ENCODE measurements around the gene ZNF484.
"Not testable (repeated sequence)": the region's sequence is repeated elsewhere in the genome, so short reads cannot be mapped to it uniquely, and the experiment has no call there.

Gene ZNF484

DNA sequence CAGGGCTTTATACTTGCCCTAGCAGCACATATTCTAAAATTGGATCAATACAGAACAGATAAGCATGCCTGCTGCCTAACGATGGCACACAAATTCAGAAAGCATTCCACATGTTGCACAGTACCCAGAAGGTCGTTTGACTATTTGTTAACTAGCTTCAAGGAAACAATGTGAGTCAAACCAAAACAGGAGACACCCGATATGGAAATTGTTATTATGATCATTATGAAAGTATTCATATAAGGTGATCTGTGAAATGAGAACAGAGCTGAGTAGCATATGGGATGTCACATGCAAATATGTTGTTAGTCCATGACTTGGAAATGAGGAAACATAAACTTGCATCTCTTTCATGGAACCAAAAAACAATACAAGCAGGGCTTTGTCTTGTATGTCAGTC, 56.9 kb downstream of the ZNF484 start:
- H3K4me3 ChIP-seq (ENCODE audit: control insufficient read depth, low read depth, low read length): no peak overlapping the region
- no peak for DNase-seq (ENCODE audit: low read depth)

DNA sequence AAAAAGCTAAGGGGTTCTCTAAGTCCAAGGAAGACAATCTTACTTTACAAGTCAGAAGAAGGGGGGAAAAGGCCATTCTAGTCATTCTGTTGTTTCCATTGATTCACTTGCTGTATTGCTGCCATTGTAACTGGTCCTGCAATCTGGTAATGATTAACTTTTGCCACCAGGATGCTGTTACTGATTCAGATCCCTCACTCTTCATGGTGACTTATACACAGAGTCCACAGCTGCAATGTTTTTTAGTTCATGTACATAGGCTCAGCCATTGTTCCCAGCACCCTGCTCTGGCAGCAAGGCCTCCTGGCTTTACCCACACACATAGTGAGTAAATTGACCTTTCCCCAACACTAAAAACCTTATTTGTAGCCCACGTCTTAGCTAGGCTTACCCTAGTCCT, 57.9 kb downstream of the ZNF484 start:
- H3K4me3 ChIP-seq (ENCODE audit: control insufficient read depth, low read depth, low read length): not testable (repeated sequence)
- DNase-seq (ENCODE audit: low read depth): peak; percentile 52

More for the DNA sequence above, 56.9 kb downstream of the ZNF484 start:
- TF ChIP-seq, protein P1, sequence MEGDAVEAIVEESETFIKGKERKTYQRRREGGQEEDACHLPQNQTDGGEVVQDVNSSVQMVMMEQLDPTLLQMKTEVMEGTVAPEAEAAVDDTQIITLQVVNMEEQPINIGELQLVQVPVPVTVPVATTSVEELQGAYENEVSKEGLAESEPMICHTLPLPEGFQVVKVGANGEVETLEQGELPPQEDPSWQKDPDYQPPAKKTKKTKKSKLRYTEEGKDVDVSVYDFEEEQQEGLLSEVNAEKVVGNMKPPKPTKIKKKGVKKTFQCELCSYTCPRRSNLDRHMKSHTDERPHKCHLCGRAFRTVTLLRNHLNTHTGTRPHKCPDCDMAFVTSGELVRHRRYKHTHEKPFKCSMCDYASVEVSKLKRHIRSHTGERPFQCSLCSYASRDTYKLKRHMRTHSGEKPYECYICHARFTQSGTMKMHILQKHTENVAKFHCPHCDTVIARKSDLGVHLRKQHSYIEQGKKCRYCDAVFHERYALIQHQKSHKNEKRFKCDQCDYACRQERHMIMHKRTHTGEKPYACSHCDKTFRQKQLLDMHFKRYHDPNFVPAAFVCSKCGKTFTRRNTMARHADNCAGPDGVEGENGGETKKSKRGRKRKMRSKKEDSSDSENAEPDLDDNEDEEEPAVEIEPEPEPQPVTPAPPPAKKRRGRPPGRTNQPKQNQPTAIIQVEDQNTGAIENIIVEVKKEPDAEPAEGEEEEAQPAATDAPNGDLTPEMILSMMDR (conservative IDR thresholded peaks at IDR 0.05; ENCODE audit: control insufficient read depth, insufficient read depth, low read depth, low read length): no peak

DNA sequence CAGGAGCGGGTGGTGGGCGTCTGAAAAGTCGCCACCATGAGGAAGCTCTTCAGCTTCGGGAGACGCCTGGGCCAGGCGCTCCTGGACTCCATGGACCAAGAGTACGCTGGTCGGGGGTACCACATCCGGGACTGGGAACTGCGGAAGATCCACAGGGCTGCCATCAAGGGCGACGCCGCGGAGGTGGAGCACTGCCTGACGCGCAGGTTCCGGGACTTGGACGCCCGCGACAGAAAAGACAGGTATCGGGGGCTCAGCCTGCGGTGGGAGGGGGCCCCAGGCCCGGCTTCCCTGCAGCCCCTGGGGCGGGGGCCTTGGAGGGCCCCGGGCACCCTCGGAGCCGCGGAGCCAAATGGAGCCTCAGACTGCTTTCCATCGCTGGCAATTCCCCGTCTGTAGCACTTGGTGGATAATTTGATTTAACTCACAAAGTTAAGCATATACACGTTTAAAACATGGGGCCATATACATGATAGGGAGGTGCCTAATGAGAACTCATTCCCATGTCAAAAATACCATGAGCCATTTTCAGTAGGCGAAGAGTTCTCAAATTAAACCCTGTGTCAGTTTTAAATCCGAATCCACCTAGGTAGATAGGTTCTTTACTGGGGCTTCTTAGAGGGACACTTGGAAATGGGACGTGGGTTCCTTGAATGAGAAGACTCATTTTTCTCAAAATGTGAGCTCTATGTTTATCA, 68.1 kb downstream of the ZNF484 start:
- not testable (repeated sequence) for H3K4me3 ChIP-seq (ENCODE audit: control insufficient read depth, low read depth, low read length); DNase-seq (ENCODE audit: low read depth)

DNA sequence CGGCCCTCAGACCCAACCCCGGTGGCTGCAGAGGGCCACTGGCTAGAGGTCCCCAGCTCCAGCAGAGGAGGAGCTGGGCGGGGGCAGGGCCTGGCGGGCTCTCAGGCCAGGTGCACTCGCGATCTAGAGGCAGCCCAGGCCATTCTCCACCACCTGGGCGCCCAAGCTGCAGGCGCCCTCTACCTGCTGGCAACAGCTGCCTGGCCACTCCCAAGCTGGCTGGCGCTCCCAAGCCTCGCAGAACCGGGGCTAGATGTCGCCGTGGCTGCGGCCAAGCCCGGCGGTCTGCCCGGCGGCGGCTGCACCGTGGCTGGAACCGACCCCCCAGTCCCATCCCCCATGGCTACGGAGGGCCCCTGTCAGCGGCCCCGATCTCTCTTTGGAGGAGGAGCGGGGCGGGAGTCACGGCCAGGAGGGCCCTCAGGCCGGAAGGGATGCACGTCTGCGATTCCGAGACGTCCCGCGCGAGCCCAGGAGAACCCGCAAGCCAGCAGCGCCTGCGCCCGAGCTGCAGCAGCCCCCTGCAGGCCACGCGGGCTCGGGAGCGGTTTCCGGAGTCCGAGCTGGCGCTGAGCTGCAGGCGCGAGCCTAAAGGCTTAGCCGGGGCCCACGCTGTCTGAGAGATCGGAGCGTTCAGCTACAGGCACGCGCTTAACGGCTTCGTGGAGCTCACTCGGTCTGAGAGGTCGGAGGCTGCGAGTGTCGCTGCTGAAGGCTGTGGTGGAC, 68.9 kb downstream of the ZNF484 start:
- peak; percentile 67 for DNase-seq (ENCODE audit: low read depth)
- no peak overlapping the region for H3K4me3 ChIP-seq (ENCODE audit: control insufficient read depth, low read depth, low read length)
- TF ChIP-seq, protein P1 (conservative IDR thresholded peaks at IDR 0.05; ENCODE audit: control insufficient read depth, insufficient read depth, low read depth, low read length): peak; percentile 27

DNA sequence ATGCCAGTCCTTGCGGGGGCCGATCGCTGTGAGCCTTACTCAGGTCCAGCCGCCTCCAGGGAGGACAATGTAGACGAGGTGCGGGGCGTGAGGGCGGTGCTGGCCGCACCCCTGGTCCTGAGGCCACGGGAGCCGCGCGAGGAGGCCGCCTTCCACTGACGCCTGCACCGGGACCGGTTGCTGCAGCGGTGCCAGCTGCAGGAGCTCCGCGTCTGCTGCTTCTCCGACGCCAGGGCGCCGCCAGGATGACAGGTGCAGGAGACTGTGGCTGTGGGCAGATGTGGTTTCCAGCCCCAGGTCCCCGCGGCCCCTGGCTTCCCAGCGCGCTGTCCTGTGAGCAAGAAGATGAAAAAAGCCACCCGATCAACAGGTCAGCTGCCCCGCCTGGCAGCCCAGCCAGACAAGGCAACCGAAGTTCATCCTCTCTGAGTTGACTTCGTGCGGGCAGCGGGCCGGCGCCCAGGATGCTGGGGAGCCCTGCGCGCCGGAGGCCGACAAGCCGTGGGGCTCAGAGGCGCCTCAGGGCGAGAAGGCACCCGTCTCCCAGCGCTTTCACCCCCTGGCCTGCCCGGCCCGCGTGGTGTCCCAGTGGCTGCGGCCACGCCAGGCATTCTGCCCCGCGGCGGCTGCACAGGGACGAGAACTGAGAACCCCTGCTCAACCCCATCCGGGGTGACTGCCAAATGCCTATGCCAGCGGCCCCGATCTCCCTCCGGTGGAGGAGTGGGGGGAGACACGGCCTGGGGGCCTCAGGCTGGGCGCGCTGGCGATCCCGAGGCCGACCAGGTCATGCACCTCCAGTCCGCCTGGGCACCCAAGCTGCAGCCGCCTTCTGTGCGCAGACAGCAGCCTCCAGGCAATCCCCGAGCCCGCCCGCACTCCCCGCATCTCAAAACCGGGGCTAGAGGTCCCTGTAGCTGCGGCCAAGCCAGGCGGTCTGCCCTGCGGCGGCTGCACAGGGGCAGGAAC, 69.8 kb downstream of the ZNF484 start:
- no peak for DNase-seq (ENCODE audit: low read depth)
- TF ChIP-seq, protein P1 (conservative IDR thresholded peaks at IDR 0.05; ENCODE audit: control insufficient read depth, insufficient read depth, low read depth, low read length): no peak
- no peak overlapping the region for H3K4me3 ChIP-seq (ENCODE audit: control insufficient read depth, low read depth, low read length)

DNA sequence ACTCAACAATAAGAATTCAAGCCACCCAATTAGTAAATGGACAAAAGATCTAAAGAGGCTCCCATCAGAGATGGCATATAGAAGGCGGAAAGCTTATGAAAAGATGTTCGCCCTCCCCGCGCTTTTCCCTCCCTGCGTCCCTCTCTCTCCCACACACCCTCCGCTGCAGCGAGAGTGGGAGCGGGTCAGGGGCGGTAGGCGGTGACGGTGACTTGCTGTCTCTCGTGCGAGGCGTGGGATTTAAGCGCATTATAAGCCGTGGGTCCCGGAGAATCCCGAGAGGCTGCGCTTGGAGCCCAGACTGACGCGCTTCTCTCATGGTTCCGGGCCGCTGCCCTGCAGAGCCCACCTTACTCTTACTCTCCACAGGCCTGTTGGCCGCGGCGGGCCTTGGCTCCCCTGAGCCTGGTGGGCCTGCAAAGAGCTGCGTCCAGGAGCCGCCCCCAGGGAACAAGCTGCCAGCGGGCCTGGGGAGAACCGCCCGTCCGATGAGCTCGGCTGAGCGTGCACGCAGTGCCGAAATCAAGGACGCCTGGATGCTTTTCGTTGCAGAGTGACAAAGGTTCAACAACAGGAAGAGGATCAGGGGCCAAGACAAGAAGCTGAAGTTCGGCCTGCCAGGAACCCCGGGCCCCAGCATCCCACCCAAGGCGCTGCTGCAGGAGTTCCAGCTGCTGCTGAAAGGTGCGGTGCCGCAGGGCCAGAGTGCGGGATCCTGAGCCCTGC, 70.6 kb downstream of the ZNF484 start:
- TF ChIP-seq, protein P1 (conservative IDR thresholded peaks at IDR 0.05; ENCODE audit: control insufficient read depth, insufficient read depth, low read depth, low read length): no peak
- no peak overlapping the region for H3K4me3 ChIP-seq (ENCODE audit: control insufficient read depth, low read depth, low read length)
- no peak for DNase-seq (ENCODE audit: low read depth)

DNA sequence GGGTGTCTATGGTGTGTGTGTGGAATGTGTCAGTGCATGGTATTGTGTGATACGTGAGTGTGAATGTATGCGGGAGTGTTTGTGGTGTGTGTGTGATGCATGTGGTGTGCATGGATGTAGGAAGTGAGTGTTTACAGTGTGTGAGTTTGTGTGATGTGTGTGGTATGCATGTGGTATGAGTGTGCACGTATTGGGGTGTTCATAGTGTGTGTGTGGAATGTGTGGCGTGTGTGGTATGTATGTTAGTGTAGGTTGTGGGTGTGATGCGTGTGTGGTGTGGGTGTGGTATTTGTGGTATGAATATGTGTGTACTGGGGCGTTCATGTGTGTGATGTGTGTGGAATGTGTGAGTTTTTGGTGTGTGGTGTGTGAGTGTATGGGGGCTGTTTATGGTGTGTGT, 73.1 kb downstream of the ZNF484 start:
- H3K4me3 ChIP-seq (ENCODE audit: control insufficient read depth, low read depth, low read length): no peak overlapping the region
- TF ChIP-seq, protein P1 (conservative IDR thresholded peaks at IDR 0.05; ENCODE audit: control insufficient read depth, insufficient read depth, low read depth, low read length): no peak
- no peak for DNase-seq (ENCODE audit: low read depth)

Data from fibroblast of mammary gland (primary cell).